PC-9 (cell line): ENCODE measurements around the gene EYA3. TPM values are rescaled to one million over a fixed set of nuclear protein-coding genes. Genes with fewer than 3 reads are reported as not detected.

Experiments used
- BruUV-seq: library from RNA; stranded (reverse); fragments of 400-500 nt; replicated peaks from 2 replicates; lab custom pipeline; 2021; lab: Mats Ljungman, UMichigan
- CTCF ChIA-PET: fragments of 300-600 bp; sonication (Branson Sonifier 250); formaldehyde crosslinking; loops from one replicate; lab custom pipeline; 2022; ENCODE audit warnings: antibody characterized with exemption; lab: Charles Lee
- POLR2A ChIA-PET: fragments of 300-600 bp; sonication (Branson Sonifier 250); formaldehyde crosslinking; loops from one replicate; lab custom pipeline; 2022; ENCODE audit warnings: antibody characterized with exemption; ENCODE audit not compliant: unreplicated experiment; lab: Charles Lee
- DNase-seq, 2 experiments: peaks; one replicate each; pipeline versions ENCODE4 v3.0.0 to v3.0.0-alpha.2; 2015 to 2022; ENCODE audit warnings: mixed read lengths in 1 of 2
- H2AFZ ChIP-seq: fragments of 200-600 bp; sonication (generic); 2 replicates; pipeline ENCODE4 v1.8.1; 2017; ENCODE audit warnings: antibody characterized with exemption
- H3F3A ChIP-seq: fragments of 200-600 bp; sonication (generic); 2 replicates; pipeline ENCODE4 v1.8.1; 2017; ENCODE audit warnings: antibody characterized with exemption, mild to moderate bottlenecking, low read depth; ENCODE audit not compliant: insufficient read depth
- H3K27ac ChIP-seq: fragments of 200-600 bp; sonication (generic); 2 replicates; pipeline ENCODE4 v1.6.1; 2016; ENCODE audit warnings: mixed run types
- H3K27me3 ChIP-seq: fragments of 200-600 bp; sonication (generic); 2 replicates; pipeline ENCODE4 v1.6.1; 2016; ENCODE audit warnings: low read depth, mixed run types; ENCODE audit not compliant: insufficient read depth
- H3K36me3 ChIP-seq: fragments of 200-600 bp; sonication (generic); 2 replicates; pipeline ENCODE4 v1.6.1; 2016; ENCODE audit warnings: low read depth, mixed run types
- H3K4me1 ChIP-seq: fragments of 200-600 bp; sonication (generic); replicated peaks from 2 replicates; pipeline ENCODE4 v1.6.1; 2016; ENCODE audit warnings: mixed run types; ENCODE audit not compliant: insufficient read depth
- H3K4me2 ChIP-seq: fragments of 200-600 bp; sonication (generic); 2 replicates; pipeline ENCODE4 v1.6.1; 2017; ENCODE audit warnings: mixed run types
- H3K4me3 ChIP-seq: fragments of 200-600 bp; sonication (generic); 2 replicates; pipeline ENCODE4 v1.6.1; 2016; ENCODE audit warnings: mixed run types
- H3K79me2 ChIP-seq: fragments of 200-600 bp; sonication (generic); 2 replicates; pipeline ENCODE4 v1.6.1; 2017; ENCODE audit warnings: low read depth, mixed run types
- H3K9me2 ChIP-seq: fragments of 200-600 bp; sonication (generic); 2 replicates; pipeline ENCODE4 v1.8.1; 2017; ENCODE audit warnings: mild to moderate bottlenecking; ENCODE audit not compliant: insufficient read depth
- H3K9me3 ChIP-seq: fragments of 200-600 bp; sonication (generic); 2 replicates; pipeline ENCODE4 v1.8.1; 2016; ENCODE audit warnings: low read depth; ENCODE audit not compliant: insufficient read depth
- H4K20me1 ChIP-seq: fragments of 200-600 bp; sonication (generic); 2 replicates; pipeline ENCODE4 v1.8.1; 2017; ENCODE audit not compliant: insufficient read depth
- EZH2 ChIP-seq: fragments of 200-600 bp; sonication (generic); IDR thresholded peaks from 2 replicates; pipeline ENCODE4 v1.8.0; 2017; ENCODE audit warnings: antibody characterized with exemption, low read depth
- intact Hi-C: fragments of 100-400 bp; cut with micrococcal nuclease; formaldehyde crosslinking; loops from one replicate; pipeline ENCODE4 v1.10.0; 2022; ENCODE audit not compliant: unreplicated experiment
- total RNA-seq: library from RNA; stranded (reverse); gene quantifications from 2 replicates; pipeline ENCODE4 v1.2.3, GENCODE V29; 2021
- TF ChIP-seq, protein P1 (sequence below): fragments of 200-600 bp; sonication (generic); conservative IDR thresholded peaks from 2 replicates; pipeline ENCODE4 v1.6.1; 2017; ENCODE audit warnings: mixed run types, antibody characterized with exemption, mild to moderate bottlenecking, moderate library complexity

The EYA3 gene
- total RNA-seq, 1 experiment from 2014 or later: 19.0 TPM

DNA sequence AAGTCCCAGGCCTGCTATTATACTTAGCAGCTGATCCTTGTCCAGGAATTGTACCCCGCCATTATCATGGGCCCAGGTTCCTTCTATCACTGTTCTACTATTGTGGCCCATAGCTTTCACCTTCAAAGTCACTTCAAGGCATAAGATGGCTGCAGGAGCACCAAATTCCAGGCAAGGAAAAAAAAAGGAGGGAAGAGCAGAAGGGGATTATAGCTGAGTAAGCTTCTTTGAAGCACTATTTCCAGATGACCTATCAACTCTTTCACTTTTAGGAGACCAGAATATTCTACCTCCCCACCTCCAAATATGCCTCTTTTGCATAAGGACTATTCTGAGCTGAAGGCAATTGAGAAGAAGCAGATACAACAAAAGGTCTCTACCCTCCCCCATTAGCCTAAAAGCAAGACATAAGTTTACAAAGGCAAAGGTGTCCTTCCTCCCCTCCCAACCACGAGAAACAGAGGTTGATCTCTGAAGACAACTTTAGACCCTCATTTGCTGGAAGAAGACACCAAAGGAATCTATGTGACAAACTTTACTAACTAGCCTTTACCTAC lies 46.3 kb upstream of the EYA3 start:
- H3K4me2 ChIP-seq: peak overlapping the region; percentile 62
- peaks cover 43% of the 10 kb centered on the region for H3K4me1 ChIP-seq
- POLR2A ChIA-PET: no interaction called here
- BruUV-seq: no TSS peak
- H4K20me1 ChIP-seq: no peaks in the 10 kb centered on the region
- intact Hi-C loops: loop anchor here (5.0 kb wide), 1 partner anchor 47 kb away; the partner anchor contains the start of gene EYA3
- no peaks in the 10 kb centered on the region for H3K9me3 ChIP-seq
- no peak for DNase-seq
- no peaks in the 10 kb centered on the region for H3K79me2 ChIP-seq
- H3F3A ChIP-seq: peaks cover 55% of the 10 kb centered on the region
- peak overlapping the region; percentile 42; the same call in 1 of the 2 replicates for H2AFZ ChIP-seq
- TF ChIP-seq, protein P1, sequence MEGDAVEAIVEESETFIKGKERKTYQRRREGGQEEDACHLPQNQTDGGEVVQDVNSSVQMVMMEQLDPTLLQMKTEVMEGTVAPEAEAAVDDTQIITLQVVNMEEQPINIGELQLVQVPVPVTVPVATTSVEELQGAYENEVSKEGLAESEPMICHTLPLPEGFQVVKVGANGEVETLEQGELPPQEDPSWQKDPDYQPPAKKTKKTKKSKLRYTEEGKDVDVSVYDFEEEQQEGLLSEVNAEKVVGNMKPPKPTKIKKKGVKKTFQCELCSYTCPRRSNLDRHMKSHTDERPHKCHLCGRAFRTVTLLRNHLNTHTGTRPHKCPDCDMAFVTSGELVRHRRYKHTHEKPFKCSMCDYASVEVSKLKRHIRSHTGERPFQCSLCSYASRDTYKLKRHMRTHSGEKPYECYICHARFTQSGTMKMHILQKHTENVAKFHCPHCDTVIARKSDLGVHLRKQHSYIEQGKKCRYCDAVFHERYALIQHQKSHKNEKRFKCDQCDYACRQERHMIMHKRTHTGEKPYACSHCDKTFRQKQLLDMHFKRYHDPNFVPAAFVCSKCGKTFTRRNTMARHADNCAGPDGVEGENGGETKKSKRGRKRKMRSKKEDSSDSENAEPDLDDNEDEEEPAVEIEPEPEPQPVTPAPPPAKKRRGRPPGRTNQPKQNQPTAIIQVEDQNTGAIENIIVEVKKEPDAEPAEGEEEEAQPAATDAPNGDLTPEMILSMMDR: no peak
- TF ChIP-seq EZH2: no peak
- peak overlapping the region; percentile 94 for H3K27ac ChIP-seq
- CTCF ChIA-PET: interaction anchor here (0.6 to 2.3 kb wide), 2 partner anchors 43 to 541 kb away, joined by 10 read pairs; no protein-coding TSS in a partner anchor
- no peaks in the 10 kb centered on the region for H3K9me2 ChIP-seq
- H3K4me3 ChIP-seq: peak overlapping the region; percentile 21; the same call in 1 of the 2 replicates
- H3K27me3 ChIP-seq: no peaks in the 10 kb centered on the region
- no peaks in the 10 kb centered on the region for H3K36me3 ChIP-seq

DNA sequence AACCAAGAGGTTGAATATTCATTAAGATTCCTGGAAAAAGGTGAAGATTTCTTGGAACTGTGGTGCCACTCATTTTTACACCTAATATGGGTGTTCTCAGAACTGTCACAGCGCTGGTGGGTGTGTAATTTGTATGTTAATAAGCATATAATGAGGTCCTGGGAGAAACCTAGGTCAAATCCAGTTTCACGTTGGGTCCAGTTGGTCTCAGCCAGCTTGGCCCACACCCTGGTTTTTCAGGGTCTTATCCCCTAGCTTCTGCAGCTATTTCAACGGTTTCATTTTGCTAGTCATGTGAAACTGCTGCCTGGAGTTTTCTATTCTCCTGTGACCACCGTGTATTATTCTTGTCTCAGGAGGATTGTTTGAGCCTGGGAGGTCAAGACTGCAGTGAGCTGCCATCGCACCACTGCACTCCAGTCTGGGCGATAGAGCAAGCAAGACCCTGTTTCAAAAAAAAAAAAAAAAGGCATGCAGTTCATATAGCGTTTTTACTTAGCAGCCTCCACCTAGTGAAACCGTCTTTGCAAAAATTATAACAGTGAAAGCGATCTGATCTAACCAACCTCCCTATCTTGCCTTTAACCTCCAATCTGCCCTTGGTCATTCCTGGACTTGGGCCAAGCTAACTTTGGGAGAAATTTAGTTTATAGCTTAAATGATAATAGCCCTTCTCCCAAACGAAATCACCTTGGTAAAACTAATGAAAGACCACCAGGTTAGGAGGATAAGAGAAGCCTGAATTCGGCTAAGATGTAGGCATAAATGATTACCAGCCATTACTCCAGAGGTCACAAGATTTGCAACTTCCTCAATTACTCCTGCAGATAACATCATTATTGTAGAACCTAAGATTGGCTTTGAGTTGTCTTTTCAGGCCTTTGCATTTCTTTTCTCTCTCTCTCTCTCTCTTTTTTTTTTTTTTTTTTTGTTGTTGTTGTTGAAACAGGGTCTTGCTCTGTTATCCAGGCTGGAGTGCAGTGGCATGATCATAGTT lies 44.1 kb upstream of the EYA3 start:
- TF ChIP-seq, protein P1: no peak
- no peak for TF ChIP-seq EZH2
- ChIA-PET POLR2A (no interaction called here), CTCF (no interaction called here)
- DNase-seq: no peak
- Histone ChIP-seq H3K79me2 (no peaks in the 10 kb centered on the region), H3K4me3 (no peak overlapping the region), H4K20me1 (no peaks in the 10 kb centered on the region), H3K4me2 (no peak overlapping the region), H3K27ac (no peak overlapping the region), H3K27me3 (no peaks in the 10 kb centered on the region), H3F3A (peaks cover 51% of the 10 kb centered on the region), H3K36me3 (no peaks in the 10 kb centered on the region), H3K9me2 (no peaks in the 10 kb centered on the region), H3K9me3 (no peaks in the 10 kb centered on the region), H2AFZ (no peak overlapping the region), H3K4me1 (peaks cover 45% of the 10 kb centered on the region)
- intact Hi-C loops: no loop called here
- no TSS peak for BruUV-seq

DNA sequence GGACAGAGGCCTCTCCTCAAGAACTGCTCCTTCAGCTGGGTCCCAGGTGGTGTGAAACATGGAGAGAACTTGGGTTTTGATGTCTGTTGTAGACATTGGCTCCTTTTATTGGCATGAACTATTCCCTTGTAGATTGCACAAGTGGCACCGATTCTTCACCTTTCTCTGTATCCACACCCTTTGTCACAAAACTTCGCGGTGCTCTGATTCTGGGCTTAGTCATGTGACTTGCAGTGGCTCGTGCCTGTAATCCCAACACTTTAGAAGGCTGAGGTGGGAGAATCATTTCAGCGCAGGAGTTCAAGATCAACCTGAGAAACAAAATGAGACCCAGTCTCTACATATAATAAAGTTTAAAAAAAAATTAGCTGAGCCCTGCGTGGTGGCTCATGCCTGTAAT lies 42.5 kb upstream of the EYA3 start:
- Histone ChIP-seq H3K4me3 (no peak overlapping the region), H3K36me3 (no peaks in the 10 kb centered on the region), H3K9me3 (no peaks in the 10 kb centered on the region), H3K4me2 (no peak overlapping the region), H2AFZ (no peak overlapping the region), H3K4me1 (peaks cover 29% of the 10 kb centered on the region), H3K27ac (no peak overlapping the region), H3K27me3 (no peaks in the 10 kb centered on the region), H3K9me2 (no peaks in the 10 kb centered on the region), H3K79me2 (no peaks in the 10 kb centered on the region), H3F3A (peaks cover 35% of the 10 kb centered on the region), H4K20me1 (no peaks in the 10 kb centered on the region)
- POLR2A ChIA-PET: no interaction called here
- no peak for DNase-seq
- no TSS peak for BruUV-seq
- intact Hi-C loops: no loop called here
- CTCF ChIA-PET: no interaction called here
- TF ChIP-seq, protein P1: no peak
- TF ChIP-seq EZH2: no peak
